ENCODE data around the gene APOL1.
A peak's percentile ranks its signal among the peaks of the same experiment; 100 is the strongest.
"Not testable (repeated sequence)": the region's sequence is repeated elsewhere in the genome, so short reads cannot be mapped to it uniquely, and the experiment has no call there.

Gene APOL1

GRCh38 chr22:36277482-36278291 lies 24.8 kb downstream of the APOL1 start:
- peak; percentile 8 for DNase-seq

DNA sequence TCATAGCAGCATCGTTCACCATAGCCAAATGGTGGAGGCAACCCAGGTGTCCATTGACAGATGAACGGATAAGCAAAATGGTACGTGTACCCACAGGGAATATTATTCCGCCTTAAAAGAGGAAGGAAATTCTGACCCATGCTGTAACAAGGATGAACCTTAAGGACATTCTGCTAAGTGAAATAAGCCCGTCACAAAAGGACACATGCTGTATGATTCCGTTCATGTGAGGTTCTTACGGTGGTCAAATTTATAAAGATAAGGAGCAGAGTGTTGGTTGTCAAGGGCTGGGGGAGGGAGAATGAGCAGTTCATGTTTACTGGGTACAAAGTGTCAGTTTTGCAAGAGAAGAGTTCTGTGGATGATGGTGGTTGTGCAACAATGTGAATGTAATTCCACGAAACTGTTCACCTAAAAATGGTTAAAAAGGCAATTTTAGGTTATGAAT lies 26.3 kb downstream of the APOL1 start:
- no peak for DNase-seq

DNA sequence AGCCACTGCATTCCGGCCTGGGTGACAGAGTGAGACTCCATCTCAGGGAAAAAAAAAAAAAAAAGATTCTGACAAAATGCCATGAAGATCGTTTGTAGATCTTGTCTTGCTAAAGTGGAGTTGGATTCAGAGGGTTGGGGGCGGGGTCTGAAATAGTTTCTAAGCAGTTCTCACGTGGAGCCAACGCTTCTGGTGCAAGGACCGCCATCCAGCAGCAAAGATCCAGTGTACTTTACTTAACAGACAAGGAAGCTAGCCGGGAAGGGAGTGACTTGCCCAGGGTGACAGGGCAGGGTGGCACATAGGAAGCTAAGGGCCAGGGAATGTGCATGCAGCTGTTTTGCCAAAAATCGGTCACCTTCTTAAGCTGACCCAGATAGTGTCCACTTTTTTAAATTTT lies 27.4 kb downstream of the APOL1 start:
- no peak for DNase-seq

DNA sequence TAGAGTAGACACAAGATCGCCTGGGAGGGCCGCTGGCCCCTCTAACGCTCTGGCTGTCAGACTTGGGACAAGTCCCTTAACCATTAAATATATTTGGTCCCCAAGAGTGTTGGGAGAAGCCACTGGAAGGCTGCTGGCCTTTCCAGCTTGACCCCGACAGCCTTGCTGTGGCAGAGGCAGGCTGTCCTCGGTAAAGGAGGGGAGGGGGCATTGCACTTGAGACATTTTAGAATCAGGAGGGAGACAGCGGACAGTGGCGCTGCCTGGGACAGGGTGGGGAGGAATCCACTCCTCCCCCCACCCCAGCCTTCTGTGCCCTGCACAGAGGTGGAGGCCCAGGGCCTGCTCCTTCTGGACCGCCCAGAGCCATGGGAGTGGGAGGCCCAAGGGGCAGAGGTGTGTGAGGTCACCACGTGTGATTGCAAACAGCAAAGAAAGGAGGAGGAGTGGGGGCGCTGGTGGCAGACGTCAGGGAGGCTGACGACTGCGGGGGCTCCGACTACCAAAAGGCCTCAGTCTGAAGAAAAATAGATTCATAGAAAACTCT lies 28.9 kb downstream of the APOL1 start:
- DNase-seq = no peak

DNA sequence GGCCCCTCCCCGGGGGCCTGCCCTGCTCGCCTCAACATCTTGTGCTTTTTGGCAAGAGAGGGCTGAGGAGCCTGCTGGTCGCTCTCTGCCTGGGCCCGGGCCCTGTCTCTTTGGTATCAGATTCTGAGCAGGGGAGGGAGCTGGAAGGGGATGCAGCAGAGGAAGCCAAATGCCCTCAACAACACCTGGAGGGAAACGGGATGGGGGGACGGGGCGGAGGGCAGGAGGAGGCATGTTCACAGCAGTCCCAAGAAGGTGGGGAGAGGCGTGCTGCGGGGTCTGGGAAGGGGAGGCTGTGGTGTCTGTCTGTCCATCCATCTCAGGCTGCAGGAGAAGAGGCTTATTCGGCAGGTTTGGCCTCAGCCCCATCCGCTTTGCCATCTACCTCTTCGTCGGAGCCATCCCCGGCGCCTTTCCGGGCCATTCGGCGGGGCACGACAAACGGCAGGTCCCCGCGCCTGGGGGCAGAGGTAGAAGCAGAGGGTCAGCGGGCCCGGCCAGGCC lies 29.4 kb downstream of the APOL1 start:
- DNase-seq = no peak

GRCh38 chr22:36284171-36284571 lies 31.2 kb downstream of the APOL1 start:
- no peak for DNase-seq

- no peak for DNase-seq
Observed at GRCh38 chr22:36285017-36285416, 32.1 kb downstream of the APOL1 start.

GRCh38 chr22:36285545-36285944 lies 32.6 kb downstream of the APOL1 start:
- DNase-seq = no peak

DNA sequence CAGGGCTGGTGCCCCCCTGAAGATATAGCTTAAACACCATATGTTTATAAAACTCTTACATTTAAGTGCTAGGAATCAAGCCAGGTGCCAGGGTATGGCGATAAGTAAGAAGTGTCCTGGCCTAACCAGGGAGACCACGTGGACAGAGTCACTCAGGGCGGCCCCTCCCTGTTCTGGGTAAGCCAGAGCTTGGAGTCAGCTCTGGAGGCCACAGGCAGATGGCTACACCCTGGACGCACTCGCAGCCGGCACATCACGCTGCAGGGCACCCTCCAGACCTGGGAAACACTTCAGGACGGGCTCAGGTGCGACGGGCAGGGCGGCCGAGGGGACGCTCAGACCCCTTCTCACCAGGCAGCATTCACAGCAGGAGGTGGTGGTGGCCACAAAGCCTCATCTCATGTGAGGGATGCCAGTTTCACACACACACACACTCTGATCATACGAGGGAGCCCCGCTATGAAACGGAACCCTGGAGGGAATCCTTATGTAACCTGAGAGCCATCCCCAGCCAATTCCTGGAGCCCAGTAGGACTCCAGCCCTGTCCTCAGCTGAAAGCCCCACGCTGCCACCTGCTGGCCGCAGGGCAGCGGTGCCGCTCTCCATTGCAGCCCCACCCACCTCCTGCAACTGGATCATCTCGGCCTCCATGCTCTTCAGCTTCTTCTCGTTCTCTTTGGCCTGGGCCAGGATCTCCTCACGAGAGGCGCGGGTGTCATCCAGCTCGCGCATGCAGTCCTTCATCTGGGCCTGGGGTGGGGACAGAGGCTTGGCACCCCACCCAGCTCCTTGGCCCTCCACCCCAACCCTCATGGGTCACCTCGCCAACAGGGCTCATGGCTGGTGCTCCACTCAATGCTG lies 33.4 kb downstream of the APOL1 start:
- peak; percentile 34 for DNase-seq

DNA sequence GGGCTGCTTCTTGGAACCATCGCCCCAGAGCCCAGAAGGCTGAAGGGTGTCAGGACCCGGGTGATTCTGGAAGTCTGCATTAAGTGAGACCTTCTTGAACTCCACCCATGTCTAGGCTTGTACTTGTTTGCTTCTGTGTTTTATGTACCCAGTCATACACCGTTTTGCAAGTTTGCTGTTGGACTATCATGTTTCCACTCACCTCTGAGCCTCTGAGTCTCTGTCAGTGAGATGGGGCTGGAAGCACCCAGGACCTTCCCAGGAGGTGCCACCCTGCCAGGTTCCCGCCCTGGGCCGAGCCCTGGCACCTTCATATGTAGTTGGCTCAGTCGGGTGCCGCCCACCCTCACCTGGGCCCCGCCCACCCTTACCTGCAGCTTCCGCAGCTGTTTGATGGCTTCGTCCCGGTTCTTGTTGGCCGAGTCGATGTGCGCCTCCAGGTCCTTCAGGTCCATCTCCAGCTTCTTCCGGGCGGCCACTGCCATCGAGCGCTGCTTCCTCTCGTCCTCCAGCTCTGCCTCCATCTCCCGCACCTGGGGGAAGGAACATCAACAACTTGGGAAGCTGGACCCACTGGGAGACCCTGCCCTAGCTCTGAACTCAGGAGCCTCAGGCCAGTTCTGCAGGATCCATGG lies 35.1 kb downstream of the APOL1 start:
- DNase-seq = no peak

- no peak for DNase-seq
Observed at GRCh38 chr22:36288571-36289405, 35.9 kb downstream of the APOL1 start.

GRCh38 chr22:36289406-36289870 lies 36.5 kb downstream of the APOL1 start:
- peak; percentile 39 for DNase-seq

DNA sequence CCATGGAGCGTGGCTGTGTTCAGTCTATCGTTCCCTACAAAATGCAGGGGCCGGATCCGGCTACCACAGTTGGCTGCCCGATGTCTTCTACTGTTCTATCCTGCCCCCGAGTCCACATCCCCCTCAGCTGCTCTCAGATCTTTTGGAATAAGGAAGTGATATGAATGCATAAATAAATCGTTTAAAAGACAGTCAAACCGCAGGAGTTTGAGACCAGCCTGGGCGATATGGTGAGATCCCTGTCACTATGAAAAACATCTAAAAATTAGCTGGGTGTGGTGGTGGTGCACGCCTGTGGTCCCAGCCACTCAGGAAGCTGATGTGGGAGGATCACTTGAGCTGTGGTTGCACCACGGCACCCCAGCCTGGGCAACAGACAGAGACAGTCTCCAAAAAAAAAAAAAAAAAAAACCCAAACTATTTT lies 37.0 kb downstream of the APOL1 start:
- DNase-seq = not testable (repeated sequence)

DNA sequence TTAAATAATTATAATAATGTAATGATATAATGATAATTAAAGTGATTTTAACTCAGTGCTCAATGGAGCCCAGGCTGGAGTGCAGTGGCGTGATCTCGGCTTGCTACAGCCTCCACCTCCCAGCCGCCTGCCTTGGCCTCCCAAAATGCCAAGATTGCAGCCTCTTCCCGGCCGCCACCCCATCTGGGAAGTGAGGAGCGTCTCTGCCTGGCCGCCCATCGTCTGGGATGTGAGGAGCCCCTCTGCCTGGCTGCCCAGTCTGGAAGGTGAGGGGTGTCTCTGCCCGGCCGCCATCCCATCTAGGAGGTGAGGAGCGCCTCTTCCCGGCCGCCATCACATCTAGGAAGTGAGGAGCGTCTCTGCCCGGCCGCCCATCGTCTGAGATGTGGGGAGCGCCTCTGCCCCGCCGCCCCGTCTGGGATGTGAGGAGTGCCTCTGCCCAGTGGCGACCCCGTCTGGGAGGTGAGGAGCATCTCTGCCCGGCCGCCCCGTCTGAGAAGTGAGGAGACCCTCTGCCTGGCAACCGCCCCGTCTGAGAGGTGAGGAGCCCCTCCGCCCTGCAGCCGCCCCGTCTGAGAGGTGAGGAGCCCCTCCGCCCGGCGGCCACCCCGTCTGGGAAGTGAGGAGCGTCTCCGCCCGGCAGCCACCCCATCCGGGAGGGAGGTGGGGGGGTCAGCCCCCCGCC lies 37.6 kb downstream of the APOL1 start:
- not testable (repeated sequence) for DNase-seq

DNA sequence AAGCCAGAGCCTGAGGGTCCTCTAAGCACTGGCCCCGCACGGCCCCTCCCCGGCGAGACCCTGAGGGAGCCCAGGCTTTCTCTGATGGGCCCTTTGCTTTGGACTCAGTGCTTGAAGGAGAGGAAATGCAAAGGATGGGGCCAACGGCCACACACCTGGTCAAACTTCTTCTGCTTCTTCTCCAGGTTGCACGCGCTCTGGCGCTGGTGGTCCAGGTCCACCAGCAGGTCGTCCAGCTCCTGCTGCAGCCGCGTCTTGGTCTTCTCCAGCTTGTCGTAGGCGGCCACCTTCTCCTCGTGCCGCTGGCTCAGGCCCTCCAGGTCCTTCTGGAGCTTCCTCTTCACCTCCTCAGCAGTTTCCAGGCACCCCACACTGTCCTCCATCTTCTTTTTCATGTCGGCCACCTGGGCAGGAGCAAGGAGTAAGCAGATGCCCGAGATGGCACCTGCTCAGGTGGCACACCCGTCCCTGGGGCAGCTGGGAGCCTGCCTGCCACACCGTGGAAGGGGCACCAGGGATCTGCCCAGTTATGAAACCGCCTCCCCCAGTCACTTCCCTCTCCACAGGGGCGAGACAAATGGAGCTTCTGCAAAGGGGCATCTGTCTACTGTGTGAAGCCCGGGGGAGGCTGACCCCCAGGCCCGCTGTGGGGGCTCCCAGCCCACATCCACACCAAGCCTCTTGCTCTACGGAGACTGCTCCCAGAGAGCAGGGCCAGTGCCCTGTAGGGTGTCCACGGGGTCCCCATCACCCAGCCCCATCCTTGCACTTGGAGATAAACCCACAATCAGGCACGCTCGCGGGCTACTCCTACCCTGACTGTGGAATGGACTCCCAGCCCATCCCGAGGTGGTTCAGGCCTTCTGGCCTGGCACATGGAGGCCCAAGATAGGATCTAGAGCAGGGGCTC lies 39.2 kb downstream of the APOL1 start:
- no peak for DNase-seq

- DNase-seq = no peak
Observed at GRCh38 chr22:36292823-36293530, 40.0 kb downstream of the APOL1 start.

GRCh38 chr22:36293606-36294292 lies 40.8 kb downstream of the APOL1 start:
- DNase-seq = no peak

DNA sequence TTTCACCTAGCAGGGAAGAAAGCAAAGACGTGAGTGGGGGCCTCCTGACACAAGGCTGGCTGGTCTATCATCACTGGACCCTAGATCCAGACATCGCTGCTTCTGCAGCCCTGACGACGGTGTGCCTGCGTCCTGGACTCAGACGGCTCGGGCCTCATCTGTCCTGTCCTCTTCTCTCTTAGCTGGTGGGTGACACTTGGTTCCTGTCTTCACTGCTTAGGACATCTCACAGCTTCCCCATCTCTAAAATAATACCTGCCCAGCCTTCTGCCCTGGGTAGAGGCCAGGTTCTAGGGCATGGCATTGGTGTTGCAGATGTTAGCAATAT lies 41.3 kb downstream of the APOL1 start:
- no peak for DNase-seq

- DNase-seq = no peak
Observed at GRCh38 chr22:36294801-36295200, 41.9 kb downstream of the APOL1 start.

Data from NCI-H1694 treated with DMSO at 0.1 percent for 48 hours (cell line).